HL-60 (cell line): ENCODE results near the gene MXD4.

ENCODE experiments used
- GABPA ChIP-seq: IDR thresholded peaks from 2 replicates; pipeline ENCODE4 v1.6.1; 2012; ENCODE audit warnings: low read depth
- POLR2AphosphoS5 ChIP-seq: IDR thresholded peaks from 2 replicates; pipeline ENCODE4 v1.6.1; 2012; ENCODE audit warnings: low read depth
- SPI1 ChIP-seq: IDR thresholded peaks from 2 replicates; pipeline ENCODE4 v1.6.1; 2012; ENCODE audit warnings: low read depth, mild to moderate bottlenecking, borderline replicate concordance
- TF ChIP-seq, protein P1 (sequence below): IDR thresholded peaks from one replicate; pipeline ENCODE4 v1.5.1; 2011; ENCODE audit warnings: low read length, control low read depth, inconsistent platforms; ENCODE audit not compliant: insufficient read depth

DNA sequence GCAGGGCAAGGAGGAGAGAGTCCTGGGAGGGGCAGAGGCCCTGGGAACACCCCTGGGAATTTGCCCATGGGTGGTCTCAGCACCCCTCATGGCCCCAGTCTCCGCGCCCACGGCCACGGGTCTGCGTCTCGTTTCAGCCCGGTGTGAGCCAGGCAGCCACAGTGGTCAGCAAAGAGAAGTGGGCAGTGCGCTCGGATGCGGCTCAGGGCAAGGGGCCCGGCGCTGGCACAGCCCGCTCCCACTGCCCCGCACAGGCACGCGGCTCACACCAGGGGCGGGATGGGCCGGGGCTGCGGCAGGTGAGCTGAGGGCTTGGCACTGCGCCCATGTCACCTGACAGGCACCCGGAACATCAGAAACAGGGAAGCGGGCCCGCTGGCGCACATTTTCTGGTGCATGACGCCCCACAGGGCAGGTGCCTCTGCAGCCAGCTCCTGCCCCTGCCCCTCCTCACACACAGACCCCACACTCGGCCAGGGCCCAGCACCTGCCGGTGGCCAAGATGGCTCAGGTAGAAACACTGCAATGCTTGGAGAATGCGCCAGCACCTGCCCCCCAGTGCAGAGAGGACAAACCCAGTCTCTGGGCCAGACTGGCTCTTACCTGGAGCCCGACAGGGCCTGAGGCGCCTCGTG lies 41.9 kb upstream of the MXD4 start:
- TF ChIP-seq, protein P1, sequence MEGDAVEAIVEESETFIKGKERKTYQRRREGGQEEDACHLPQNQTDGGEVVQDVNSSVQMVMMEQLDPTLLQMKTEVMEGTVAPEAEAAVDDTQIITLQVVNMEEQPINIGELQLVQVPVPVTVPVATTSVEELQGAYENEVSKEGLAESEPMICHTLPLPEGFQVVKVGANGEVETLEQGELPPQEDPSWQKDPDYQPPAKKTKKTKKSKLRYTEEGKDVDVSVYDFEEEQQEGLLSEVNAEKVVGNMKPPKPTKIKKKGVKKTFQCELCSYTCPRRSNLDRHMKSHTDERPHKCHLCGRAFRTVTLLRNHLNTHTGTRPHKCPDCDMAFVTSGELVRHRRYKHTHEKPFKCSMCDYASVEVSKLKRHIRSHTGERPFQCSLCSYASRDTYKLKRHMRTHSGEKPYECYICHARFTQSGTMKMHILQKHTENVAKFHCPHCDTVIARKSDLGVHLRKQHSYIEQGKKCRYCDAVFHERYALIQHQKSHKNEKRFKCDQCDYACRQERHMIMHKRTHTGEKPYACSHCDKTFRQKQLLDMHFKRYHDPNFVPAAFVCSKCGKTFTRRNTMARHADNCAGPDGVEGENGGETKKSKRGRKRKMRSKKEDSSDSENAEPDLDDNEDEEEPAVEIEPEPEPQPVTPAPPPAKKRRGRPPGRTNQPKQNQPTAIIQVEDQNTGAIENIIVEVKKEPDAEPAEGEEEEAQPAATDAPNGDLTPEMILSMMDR = no peak
- no peak for TF ChIP-seq SPI1
- TF ChIP-seq POLR2AphosphoS5 = no peak
- no peak for TF ChIP-seq GABPA
